Tibial nerve (tissue), 4 donors: ENCODE measurements around the gene C12orf57. TPM values are rescaled to one million over a fixed set of nuclear protein-coding genes. Genes with fewer than 3 reads are reported as not detected.

ENCODE experiments used
- DNase-seq, 2 donors: peaks; one replicate each; pipeline ENCODE4 v3.0.0-alpha.2; 2019; ENCODE audit warnings: low spot score in 2 of 2
- H3K27ac ChIP-seq, 4 donors: fragments of 200-600 bp; sonication (generic) in 3 of 4; one replicate each; pipeline ENCODE4 v1.5.1; 2017 to 2019; ENCODE audit warnings: mild to moderate bottlenecking in 1 of 4
- H3K27me3 ChIP-seq, 2 donors: fragments of 200-600 bp; sonication (generic) in 1 of 2; one replicate each; pipeline versions ENCODE4 v1.5.1 to v1.6.0; 2017 to 2019
- H3K36me3 ChIP-seq, 3 donors: fragments of 200-600 bp; sonication (generic); one replicate each; pipeline ENCODE4 v1.5.1; 2018 to 2019
- H3K4me1 ChIP-seq, 4 donors: fragments of 200-600 bp; sonication (generic) in 3 of 4; one replicate each; pipeline ENCODE4 v1.5.1; 2017 to 2019
- H3K4me3 ChIP-seq, 4 donors: fragments of 200-600 bp; sonication (generic) in 3 of 4; one replicate each; pipeline ENCODE4 v1.5.1; 2017 to 2019; ENCODE audit warnings: mild to moderate bottlenecking in 1 of 4, moderate library complexity in 1 of 4
- H3K9me3 ChIP-seq, 4 donors: fragments of 200-600 bp; sonication (generic) in 3 of 4; one replicate each; pipeline ENCODE4 v1.5.1; 2017 to 2019
- EP300 ChIP-seq, 2 donors: sonication (generic); formaldehyde crosslinking; IDR thresholded peaks; one replicate each; pipeline ENCODE4 v1.6.1; 2017; ENCODE audit warnings: antibody characterized with exemption in 2 of 2, mild to moderate bottlenecking in 1 of 2
- POLR2A ChIP-seq, 2 donors: fragments of 450-650 bp; IDR thresholded peaks; one replicate each; pipeline ENCODE4 v1.6.1; 2017; ENCODE audit warnings: antibody characterized with exemption in 2 of 2, mild to moderate bottlenecking in 2 of 2, moderate library complexity in 2 of 2
- WGBS, 2 donors: methylation state at CpG; one replicate each; pipeline ENCODE4 v1.1.5; 2018; 5-methylcytosine and 5-hydroxymethylcytosine counted together
- total RNA-seq, 4 donors: library from RNA; depleted of rRNA; stranded (reverse); fragments of >200 nt; gene quantifications; one replicate each; pipeline ENCODE4 v1.1.0, GENCODE V29; 2016
- TF ChIP-seq, protein P1 (sequence below), 5 experiments: fragments of 200-600 bp in 3 of 5; fragments of 450-650 bp in 2 of 5; sonication (generic) in 3 of 5; IDR thresholded peaks; one replicate each; pipeline ENCODE4 v1.5.1; 2016 to 2019; ENCODE audit warnings: antibody characterized with exemption in 5 of 5, mild to moderate bottlenecking in 3 of 5, moderate library complexity in 2 of 5

C12orf57 gene
- total RNA-seq, 4 donors from 2014 or later: 569 to 764 (median 665) TPM

DNA sequence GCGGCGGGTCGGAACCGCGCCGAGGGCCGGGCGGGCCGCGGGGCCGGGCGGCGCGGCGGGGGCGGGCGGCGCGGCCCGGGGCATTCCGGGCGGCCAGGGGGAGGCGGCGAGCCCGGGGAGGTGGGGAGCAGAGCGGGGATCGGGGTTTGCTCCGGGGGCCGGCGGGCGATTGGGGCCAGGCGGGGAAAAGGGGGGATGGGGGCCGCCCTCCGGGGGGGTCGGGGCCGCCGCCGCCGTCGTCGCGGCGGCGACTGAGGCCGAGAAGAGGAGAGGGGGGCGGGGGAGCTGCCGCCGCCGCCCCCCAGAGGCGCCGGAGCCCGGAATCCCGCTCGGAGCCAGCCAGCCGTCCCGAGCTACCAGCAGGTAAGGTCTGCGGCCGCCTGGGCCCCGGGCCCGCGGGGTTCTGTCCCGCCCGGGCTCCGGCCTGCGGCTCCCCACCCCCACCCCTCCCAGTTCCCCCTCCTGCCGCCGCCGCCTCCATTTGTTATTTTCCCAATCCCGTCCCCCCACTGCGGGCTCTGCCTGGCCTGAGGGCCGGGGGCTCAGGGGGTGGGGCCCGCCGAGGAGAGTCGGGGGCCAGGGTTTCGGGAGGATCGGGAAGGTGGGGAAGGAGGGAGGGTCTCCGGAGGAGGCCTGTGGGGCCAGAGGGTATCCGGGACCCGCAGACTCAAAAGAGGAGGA lies 15.7 kb upstream of the C12orf57 start:
- peaks cover 3 to 79% (median 49%) of the 10 kb centered on the region in 4 donors for H3K4me1 ChIP-seq

DNA sequence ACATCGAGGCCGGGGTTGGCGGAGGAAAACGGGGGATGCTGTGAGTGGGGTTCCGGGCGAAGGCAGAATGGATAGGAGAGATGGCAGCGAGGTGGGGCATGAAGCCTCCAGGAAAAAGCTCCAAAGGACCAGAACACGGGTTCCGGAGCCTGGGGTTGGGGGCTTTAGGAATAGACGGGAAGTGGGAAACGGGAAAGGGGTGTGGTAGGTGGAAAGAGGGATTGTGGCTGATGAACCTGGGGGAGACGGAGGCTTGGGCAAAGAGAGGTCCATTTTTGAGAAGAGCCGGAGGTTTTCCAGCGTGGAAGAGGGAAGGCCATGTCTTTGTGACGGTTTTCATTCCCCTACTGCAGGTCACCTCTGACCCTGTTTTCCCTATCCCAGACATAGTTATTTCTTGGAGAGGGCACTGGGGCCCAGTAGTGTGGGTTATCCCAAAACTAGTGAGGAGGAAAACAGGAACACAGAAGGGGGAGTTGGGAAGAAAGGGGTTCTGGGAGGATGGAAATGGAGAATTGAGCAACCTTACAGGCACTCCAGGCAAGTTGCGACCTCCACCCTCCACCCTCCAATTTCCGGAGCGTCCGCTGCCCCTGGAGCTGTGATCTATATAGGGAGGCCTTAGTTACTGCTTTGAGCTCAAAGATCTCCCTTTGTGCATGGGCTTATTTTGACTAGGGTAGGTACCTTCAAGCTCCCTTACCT lies 15.0 kb upstream of the C12orf57 start:
- H3K9me3 ChIP-seq: no peaks in the 10 kb centered on the region
- TF ChIP-seq POLR2A (IDR thresholded peaks at IDR 0.05) (no peak), EP300 (IDR thresholded peaks at IDR 0.05) (peak in 1 of 2 donors; percentile 14)
- no peaks in the 10 kb centered on the region for H3K27me3 ChIP-seq
- peaks cover 3 to 84% (median 54%) of the 10 kb centered on the region in 4 donors for H3K4me1 ChIP-seq
- H3K36me3 ChIP-seq: peaks cover 0 to 5% (median 0%) of the 10 kb centered on the region in 3 donors
- 4 to 5% methylated on average over 19 of the region's 19 CpGs for WGBS, 2 donors
- H3K27ac ChIP-seq: peak overlapping the region; percentile 96 to 99 (median 98)
- DNase-seq: no peak
- peak overlapping the region; percentile 78 to 96 (median 88) for H3K4me3 ChIP-seq

More for the DNA sequence above, 15.7 kb upstream of the C12orf57 start:
- Histone ChIP-seq H3K36me3 (peaks cover 0 to 1% (median 0%) of the 10 kb centered on the region in 3 donors), H3K27ac (peak overlapping the region; percentile 96 to 99 (median 98)), H3K9me3 (no peaks in the 10 kb centered on the region), H3K4me3 (peak overlapping the region; percentile 78 to 96 (median 88)), H3K27me3 (no peaks in the 10 kb centered on the region)
- TF ChIP-seq, protein P1, sequence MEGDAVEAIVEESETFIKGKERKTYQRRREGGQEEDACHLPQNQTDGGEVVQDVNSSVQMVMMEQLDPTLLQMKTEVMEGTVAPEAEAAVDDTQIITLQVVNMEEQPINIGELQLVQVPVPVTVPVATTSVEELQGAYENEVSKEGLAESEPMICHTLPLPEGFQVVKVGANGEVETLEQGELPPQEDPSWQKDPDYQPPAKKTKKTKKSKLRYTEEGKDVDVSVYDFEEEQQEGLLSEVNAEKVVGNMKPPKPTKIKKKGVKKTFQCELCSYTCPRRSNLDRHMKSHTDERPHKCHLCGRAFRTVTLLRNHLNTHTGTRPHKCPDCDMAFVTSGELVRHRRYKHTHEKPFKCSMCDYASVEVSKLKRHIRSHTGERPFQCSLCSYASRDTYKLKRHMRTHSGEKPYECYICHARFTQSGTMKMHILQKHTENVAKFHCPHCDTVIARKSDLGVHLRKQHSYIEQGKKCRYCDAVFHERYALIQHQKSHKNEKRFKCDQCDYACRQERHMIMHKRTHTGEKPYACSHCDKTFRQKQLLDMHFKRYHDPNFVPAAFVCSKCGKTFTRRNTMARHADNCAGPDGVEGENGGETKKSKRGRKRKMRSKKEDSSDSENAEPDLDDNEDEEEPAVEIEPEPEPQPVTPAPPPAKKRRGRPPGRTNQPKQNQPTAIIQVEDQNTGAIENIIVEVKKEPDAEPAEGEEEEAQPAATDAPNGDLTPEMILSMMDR (IDR thresholded peaks at IDR 0.05): no peak
- TF ChIP-seq EP300 (IDR thresholded peaks at IDR 0.05): no peak
- no peak for TF ChIP-seq POLR2A (IDR thresholded peaks at IDR 0.05)
- WGBS, 2 donors: 1 to 2% methylated on average over 17 to 21 of the region's 79 CpGs
- DNase-seq: no peak

DNA sequence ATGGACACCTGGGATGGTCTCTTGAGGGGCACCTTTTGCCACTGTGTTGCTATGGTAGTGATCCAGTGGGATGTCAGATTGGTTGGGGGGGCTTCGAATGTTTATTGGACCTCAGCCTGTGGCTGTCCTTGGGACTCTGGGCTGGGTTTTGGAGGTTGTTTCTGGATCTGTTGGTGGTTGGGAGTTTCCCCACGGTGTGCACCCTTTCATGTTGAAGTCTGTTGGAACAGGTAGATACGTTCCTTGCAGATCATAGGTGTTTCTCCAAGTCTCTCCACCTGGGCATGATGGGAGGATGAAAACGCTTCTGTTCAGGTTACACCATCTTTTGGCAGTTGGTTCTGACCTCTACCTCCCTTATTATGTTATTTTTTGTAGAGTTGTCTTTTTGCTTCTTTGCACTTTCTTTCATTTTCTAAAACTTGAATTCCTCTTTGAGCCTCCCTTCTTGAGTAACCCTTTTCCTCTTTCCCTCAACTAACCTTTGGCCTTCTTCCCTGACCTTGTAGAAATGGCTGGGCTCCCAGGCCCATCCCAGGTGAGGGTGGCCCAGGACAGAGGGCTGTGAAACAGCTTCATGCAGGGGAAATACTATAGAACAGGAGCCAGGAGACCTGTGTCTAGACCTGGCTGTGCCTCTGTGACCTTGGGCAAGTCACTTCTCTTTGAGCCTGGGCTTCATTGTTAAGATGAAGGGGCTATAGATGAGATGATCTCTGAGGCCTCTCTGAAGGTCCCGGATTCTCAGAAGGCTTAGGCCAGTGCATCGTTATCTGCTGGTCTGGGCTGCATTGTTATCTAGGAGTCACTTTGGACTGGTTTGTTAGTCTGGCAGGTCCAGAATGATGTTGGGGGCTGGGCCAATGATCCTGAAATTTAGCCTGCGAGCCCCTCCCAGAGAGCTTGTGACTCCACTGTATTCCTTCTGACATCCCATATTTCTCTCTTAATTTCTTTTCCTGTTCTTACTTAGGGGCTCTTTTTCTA lies 14.1 kb upstream of the C12orf57 start:
- DNase-seq: no peak
- TF ChIP-seq POLR2A (IDR thresholded peaks at IDR 0.05): no peak
- no peak for TF ChIP-seq EP300 (IDR thresholded peaks at IDR 0.05)
- TF ChIP-seq, protein P1 (IDR thresholded peaks at IDR 0.05): no peak
- peaks cover 1 to 84% (median 50%) of the 10 kb centered on the region in 4 donors for H3K4me1 ChIP-seq
- 41 to 44% methylated on average over 7 of the region's 7 CpGs for WGBS, 2 donors
- H3K4me3 ChIP-seq: peak overlapping the region; percentile 78 to 96 (median 88)
- no peaks in the 10 kb centered on the region for H3K9me3 ChIP-seq
- H3K27ac ChIP-seq: peak overlapping the region; percentile 96 to 99 (median 98)
- no peaks in the 10 kb centered on the region for H3K27me3 ChIP-seq
- peaks cover 0 to 14% (median 0%) of the 10 kb centered on the region in 3 donors for H3K36me3 ChIP-seq

DNA sequence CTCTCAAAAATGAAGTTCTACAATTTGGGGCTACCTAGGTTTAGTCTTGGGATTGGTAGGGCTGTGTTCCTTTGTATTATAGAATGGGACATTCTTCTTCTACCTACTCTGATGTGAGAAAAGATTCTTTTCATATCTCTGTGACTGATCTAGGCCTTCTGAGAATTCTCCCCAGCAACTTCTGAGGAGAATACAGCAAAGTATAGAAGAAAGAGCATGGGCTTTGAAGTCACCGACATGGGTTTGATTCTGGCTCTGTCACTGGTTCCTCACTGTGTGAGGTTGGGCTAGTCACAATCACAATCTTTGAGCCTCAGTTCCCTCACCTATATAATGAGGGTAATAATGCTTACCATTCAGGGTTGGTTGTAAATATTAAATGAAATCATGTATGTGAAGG lies 11.1 kb upstream of the C12orf57 start:
- no peaks in the 10 kb centered on the region for H3K27me3 ChIP-seq
- no peak for TF ChIP-seq POLR2A (IDR thresholded peaks at IDR 0.05)
- TF ChIP-seq, protein P1 (IDR thresholded peaks at IDR 0.05): no peak
- no peak for TF ChIP-seq EP300 (IDR thresholded peaks at IDR 0.05)
- DNase-seq: no peak
- peaks cover 0 to 83% (median 37%) of the 10 kb centered on the region in 4 donors for H3K4me1 ChIP-seq
- H3K4me3 ChIP-seq: no peak overlapping the region
- H3K9me3 ChIP-seq: no peaks in the 10 kb centered on the region
- WGBS, 2 donors: 39 to 44% methylated on average over 1 of the region's 1 CpG
- peaks cover 0 to 34% (median 5%) of the 10 kb centered on the region in 3 donors for H3K36me3 ChIP-seq
- H3K27ac ChIP-seq: peak overlapping the region in 2 of 4 donors; percentile 5 to 65

DNA sequence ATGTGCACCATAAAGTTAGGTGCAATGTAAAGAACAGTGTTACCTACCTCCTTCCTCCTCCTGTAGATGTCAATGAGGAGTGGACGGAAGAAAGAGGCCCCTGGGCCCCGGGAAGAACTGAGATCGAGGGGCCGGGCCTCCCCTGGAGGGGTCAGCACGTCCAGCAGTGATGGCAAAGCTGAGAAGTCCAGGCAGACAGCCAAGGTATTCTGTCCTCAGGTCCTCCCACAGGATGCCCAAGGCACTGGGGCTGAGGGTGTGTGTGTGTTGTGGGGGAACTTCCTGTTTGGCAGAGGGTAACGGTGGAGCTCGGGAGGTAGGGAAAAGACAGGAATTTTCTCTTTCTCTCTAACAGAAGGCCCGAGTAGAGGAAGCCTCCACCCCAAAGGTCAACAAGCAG lies 9.7 kb upstream of the C12orf57 start:
- H3K4me3 ChIP-seq: no peak overlapping the region

More for the DNA sequence above, 9.7 kb upstream of the C12orf57 start:
- H3K4me1 ChIP-seq: peaks cover 0 to 93% (median 45%) of the 10 kb centered on the region in 4 donors
- H3K27me3 ChIP-seq: no peaks in the 10 kb centered on the region
- H3K27ac ChIP-seq: peak overlapping the region in 3 of 4 donors; percentile 42 to 74 (median 65)
- TF ChIP-seq POLR2A (IDR thresholded peaks at IDR 0.05) (no peak), EP300 (IDR thresholded peaks at IDR 0.05) (no peak)
- TF ChIP-seq, protein P1 (IDR thresholded peaks at IDR 0.05): no peak
- H3K9me3 ChIP-seq: no peaks in the 10 kb centered on the region
- no peak for DNase-seq
- WGBS, 2 donors: 30 to 36% methylated on average over 8 of the region's 8 CpGs
- H3K36me3 ChIP-seq: peaks cover 0 to 37% (median 5%) of the 10 kb centered on the region in 3 donors
